OCI-LY1 (cell line): ENCODE measurements around the gene MBOAT2.
"Not testable (repeated sequence)": the region's sequence is repeated elsewhere in the genome, so short reads cannot be mapped to it uniquely, and the experiment has no call there.

Experiments
- H2AFZ ChIP-seq: fragments of 200-600 bp; sonication (generic), shearing (Covaris generic); 2 replicates; pipeline ENCODE4 v1.6.0; 2014; ENCODE audit warnings: antibody characterized with exemption, mild to moderate bottlenecking, low read length
- H3F3A ChIP-seq: fragments of 200-600 bp; sonication (generic), shearing (Covaris generic); 2 replicates; pipeline ENCODE4 v1.6.0; 2014; ENCODE audit warnings: mild to moderate bottlenecking, antibody characterized with exemption, low read length, moderate library complexity; ENCODE audit not compliant: insufficient read depth
- H3K27ac ChIP-seq: fragments of 200-600 bp; sonication (generic); 2 replicates; pipeline ENCODE4 v1.5.1; 2014; ENCODE audit warnings: low read length, mixed run types, mild to moderate bottlenecking, low read depth; ENCODE audit not compliant: poor library complexity, severe bottlenecking
- H3K27me3 ChIP-seq: fragments of 200-600 bp; sonication (generic); 2 replicates; pipeline ENCODE4 v1.6.0; 2014; ENCODE audit warnings: antibody characterized with exemption, mild to moderate bottlenecking, low read length, moderate library complexity; ENCODE audit not compliant: insufficient read depth
- H3K36me3 ChIP-seq: fragments of 200-600 bp; sonication (generic); 2 replicates; pipeline ENCODE4 v1.6.1; 2014; ENCODE audit warnings: mild to moderate bottlenecking, antibody characterized with exemption, low read length, moderate library complexity, mixed read lengths; ENCODE audit not compliant: insufficient read depth
- H3K4me1 ChIP-seq: fragments of 200-600 bp; sonication (generic); 2 replicates; pipeline ENCODE4 v1.5.1; 2014; ENCODE audit warnings: mild to moderate bottlenecking, low read length, moderate library complexity; ENCODE audit not compliant: insufficient read depth, severe bottlenecking
- H3K4me2 ChIP-seq: fragments of 200-600 bp; sonication (generic), shearing (Covaris generic); 2 replicates; pipeline ENCODE4 v1.6.1; 2014; ENCODE audit warnings: low read length
- H3K4me3 ChIP-seq: fragments of 200-600 bp; sonication (generic); 2 replicates; pipeline ENCODE4 v1.5.1; 2014; ENCODE audit warnings: low read length, low read depth, mild to moderate bottlenecking, mixed read lengths; ENCODE audit not compliant: poor library complexity, severe bottlenecking
- H3K79me2 ChIP-seq: fragments of 200-600 bp; shearing (Covaris generic); 2 replicates; pipeline ENCODE4 v1.6.1; 2016; ENCODE audit warnings: mixed run types, low read length, mixed read lengths; ENCODE audit not compliant: insufficient read depth
- H3K9ac ChIP-seq: fragments of 200-600 bp; sonication (generic), shearing (Covaris generic); 2 replicates; pipeline ENCODE4 v1.6.1; 2014; ENCODE audit warnings: mild to moderate bottlenecking, low read length, mixed read lengths
- H3K9me2 ChIP-seq: fragments of 200-600 bp; sonication (generic), shearing (Covaris generic); 2 replicates; pipeline ENCODE4 v1.6.1; 2014; ENCODE audit warnings: low read depth, mild to moderate bottlenecking, low read length, mixed read lengths
- H3K9me3 ChIP-seq: fragments of 200-600 bp; shearing (Covaris generic); 2 replicates; pipeline ENCODE4 v1.6.1; 2014; ENCODE audit warnings: low read length, mixed read lengths
- H4K20me1 ChIP-seq: fragments of 200-600 bp; sonication (generic), shearing (Covaris generic); 2 replicates; pipeline ENCODE4 v1.6.0; 2016; ENCODE audit warnings: mild to moderate bottlenecking, low read length; ENCODE audit not compliant: insufficient read depth
- CTCF ChIP-seq: fragments of 200-600 bp; sonication (generic), shearing (Covaris generic); IDR thresholded peaks from 2 replicates; pipeline ENCODE4 v1.5.1; 2017; ENCODE audit warnings: mild to moderate bottlenecking, antibody characterized with exemption, low read length, moderate library complexity, mixed read lengths
- EZH2 ChIP-seq: fragments of 200-600 bp; sonication (generic), shearing (Covaris generic); IDR thresholded peaks from 2 replicates; pipeline ENCODE4 v1.8.0; 2017; ENCODE audit warnings: borderline replicate concordance, mixed run types, mild to moderate bottlenecking, antibody characterized with exemption, low read length, moderate library complexity, mixed read lengths

The MBOAT2 gene

GRCh38 chr2:8915941-8916340 lies 87.5 kb downstream of the MBOAT2 start:
- no peaks in the 10 kb centered on the region for H3F3A ChIP-seq
- TF ChIP-seq CTCF (no peak), EZH2 (no peak)
- no peaks in the 10 kb centered on the region for H4K20me1 ChIP-seq
- no peaks in the 10 kb centered on the region for H3K79me2 ChIP-seq
- no peaks in the 10 kb centered on the region for H3K9me2 ChIP-seq
- no peaks in the 10 kb centered on the region for H3K4me1 ChIP-seq
- H3K27ac ChIP-seq = no peak overlapping the region
- H3K4me2 ChIP-seq = no peak overlapping the region
- no peak overlapping the region for H3K4me3 ChIP-seq
- H3K36me3 ChIP-seq = no peaks in the 10 kb centered on the region
- no peaks in the 10 kb centered on the region for H3K27me3 ChIP-seq
- H3K9me3 ChIP-seq = no peaks in the 10 kb centered on the region
- H2AFZ ChIP-seq = no peak overlapping the region
- H3K9ac ChIP-seq = no peak overlapping the region

GRCh38 chr2:8913767-8914166 lies 89.7 kb downstream of the MBOAT2 start:
- H3K36me3 ChIP-seq, H3K9ac ChIP-seq, H3K9me2 ChIP-seq, H3K79me2 ChIP-seq, H3K27ac ChIP-seq, H3K4me1 ChIP-seq, H3K9me3 ChIP-seq, H2AFZ ChIP-seq, H3K4me3 ChIP-seq, H3K4me2 ChIP-seq, H3F3A ChIP-seq, H3K27me3 ChIP-seq, H4K20me1 ChIP-seq: not testable (repeated sequence)

GRCh38 chr2:8907764-8908288 lies 95.7 kb downstream of the MBOAT2 start:
- Histone ChIP-seq H3K9me2 (no peaks in the 10 kb centered on the region), H3K36me3 (no peaks in the 10 kb centered on the region), H3K27me3 (no peaks in the 10 kb centered on the region), H3K4me1 (no peaks in the 10 kb centered on the region), H4K20me1 (no peaks in the 10 kb centered on the region), H3F3A (no peaks in the 10 kb centered on the region), H3K79me2 (no peaks in the 10 kb centered on the region), H3K4me2 (no peak overlapping the region), H3K4me3 (no peak overlapping the region), H3K9me3 (0 out of 2 replicates have a peak, but pooled peaks cover 4% of the 10 kb centered on the region), H2AFZ (no peak overlapping the region), H3K27ac (no peak overlapping the region), H3K9ac (no peak overlapping the region)
- no peak for TF ChIP-seq EZH2
- no peak for TF ChIP-seq CTCF

- not testable (repeated sequence) for H3K36me3 ChIP-seq
These were observed 99.6 kb downstream of the MBOAT2 start for GRCh38 chr2:8903924-8904323.

GRCh38 chr2:8902757-8903156 lies 100.7 kb downstream of the MBOAT2 start:
- H3K27me3 ChIP-seq, H3K4me1 ChIP-seq, H3K79me2 ChIP-seq, H3K27ac ChIP-seq, H3K4me2 ChIP-seq, H3K9me2 ChIP-seq, H3K9me3 ChIP-seq, H2AFZ ChIP-seq, H3K36me3 ChIP-seq, H3K4me3 ChIP-seq, H3F3A ChIP-seq, H4K20me1 ChIP-seq, H3K9ac ChIP-seq: not testable (repeated sequence)

More at GRCh38 chr2:8903924-8904323, 99.6 kb downstream of the MBOAT2 start:
- not testable (repeated sequence) for H3K4me2 ChIP-seq, H3K79me2 ChIP-seq, H3F3A ChIP-seq, H2AFZ ChIP-seq, H4K20me1 ChIP-seq, H3K9me3 ChIP-seq, H3K9me2 ChIP-seq, H3K27me3 ChIP-seq, H3K9ac ChIP-seq, H3K27ac ChIP-seq, H3K4me1 ChIP-seq, H3K4me3 ChIP-seq
- TF ChIP-seq CTCF = peak; percentile 29; the same call in 1 of the 2 replicates
